GM21825 (cell line): Measurements from ENCODE around the gene RXRG.

ENCODE experiments used
- ATAC-seq: cut with Tn5 transposase; IDR thresholded peaks from one replicate; pipeline ENCODE4 v1.9.1; 2021; ENCODE audit warnings: mild to moderate bottlenecking, moderate library complexity; ENCODE audit not compliant: unreplicated experiment

Gene RXRG

DNA sequence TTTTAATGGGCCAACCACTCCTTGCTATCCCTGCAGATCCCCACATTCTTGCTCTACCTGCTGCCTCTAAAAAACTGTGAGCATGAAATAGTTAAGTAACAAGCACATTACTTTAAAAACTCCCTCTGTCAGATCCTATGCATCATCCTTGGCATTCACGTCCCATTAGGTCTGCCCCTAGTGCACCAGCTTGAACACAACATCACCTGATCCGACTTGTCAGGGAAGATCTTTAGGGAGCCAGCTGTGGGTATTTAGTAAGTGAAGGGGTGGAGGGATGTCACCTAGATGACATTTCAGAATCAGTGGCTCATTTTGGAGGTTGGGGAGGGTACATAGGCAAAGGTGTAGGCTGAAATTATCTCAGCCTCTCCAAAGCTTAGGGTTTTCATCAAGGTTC lies 33.5 kb downstream of the RXRG start:
- ATAC-seq, result no peak

GRCh38 chr1:165409657-165410358 lies 35.1 kb downstream of the RXRG start:
- ATAC-seq, result no peak

DNA sequence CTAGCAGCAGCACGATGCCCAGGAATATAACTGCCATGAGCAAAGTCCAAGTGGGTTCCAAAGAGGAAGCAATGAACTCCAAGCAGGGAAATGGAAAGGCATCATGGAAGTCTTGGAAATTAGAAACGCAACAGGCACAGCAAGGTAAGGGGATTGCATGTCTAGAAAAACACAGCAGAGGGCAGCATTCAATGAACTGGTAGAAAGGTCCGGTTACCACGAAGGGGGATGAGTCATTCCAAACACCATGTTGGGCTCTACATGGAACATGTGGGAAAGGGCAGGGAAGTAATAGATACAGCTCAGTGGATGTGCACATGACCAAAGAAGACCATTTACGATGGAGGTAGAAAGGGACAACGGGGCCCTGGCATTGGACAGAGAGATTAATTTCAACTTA lies 36.4 kb downstream of the RXRG start:
- ATAC-seq, result no peak

GRCh38 chr1:165407398-165407797 lies 37.5 kb downstream of the RXRG start:
- ATAC-seq, result no peak

DNA sequence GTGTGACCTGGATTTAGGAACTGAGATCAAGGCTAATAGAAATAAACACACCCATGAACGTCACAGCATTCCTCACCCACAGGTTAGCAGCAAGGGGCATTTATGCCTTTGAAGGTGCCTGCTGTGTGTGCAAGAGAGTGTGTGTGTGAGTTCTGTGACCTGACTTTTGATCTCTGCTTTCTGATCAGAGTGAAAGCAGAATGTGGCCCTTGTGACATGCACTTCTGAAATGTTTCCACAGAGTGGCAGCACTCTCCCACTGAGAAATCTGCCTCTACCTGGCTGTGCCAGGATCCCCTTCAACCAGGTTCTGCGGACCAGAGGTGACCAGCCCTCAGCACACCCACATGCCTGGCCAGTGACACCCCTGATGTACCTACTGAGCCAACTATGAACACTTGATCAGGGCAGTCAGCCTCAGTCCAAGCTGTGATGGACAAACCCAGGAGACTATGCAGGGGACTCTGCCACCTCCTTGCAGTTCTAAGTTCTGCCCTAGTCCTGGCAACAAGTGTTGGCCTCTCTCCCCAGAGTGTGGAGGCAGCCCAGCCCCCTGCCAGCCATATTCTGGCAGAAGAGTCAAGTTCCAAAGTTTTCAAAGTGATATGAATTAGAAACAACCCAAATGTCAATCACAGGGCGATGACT lies 41.0 kb downstream of the RXRG start:
- ATAC-seq, result no peak

- ATAC-seq, result no peak
Measured at GRCh38 chr1:165402517-165403111, 42.3 kb downstream of the RXRG start.

DNA sequence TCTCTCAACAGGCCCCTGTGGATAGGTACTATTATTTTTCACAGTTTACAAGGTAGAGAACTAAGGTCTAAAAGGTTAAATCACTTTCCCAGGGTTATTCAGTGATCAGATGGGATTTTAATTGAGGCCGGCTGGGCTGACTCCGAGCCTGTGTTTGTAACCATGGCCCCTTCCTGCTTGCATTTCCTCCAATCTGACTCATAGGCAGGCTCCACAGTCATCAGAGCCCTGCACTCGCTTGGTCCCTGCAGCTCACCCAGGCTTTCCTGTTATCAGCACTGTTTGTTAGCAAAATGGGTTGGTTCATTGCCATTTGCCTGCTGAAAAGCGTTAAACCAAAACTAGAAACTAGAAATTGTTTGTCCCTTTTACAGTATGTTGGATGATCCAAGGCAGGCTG lies 47.0 kb downstream of the RXRG start:
- no peak for ATAC-seq

DNA sequence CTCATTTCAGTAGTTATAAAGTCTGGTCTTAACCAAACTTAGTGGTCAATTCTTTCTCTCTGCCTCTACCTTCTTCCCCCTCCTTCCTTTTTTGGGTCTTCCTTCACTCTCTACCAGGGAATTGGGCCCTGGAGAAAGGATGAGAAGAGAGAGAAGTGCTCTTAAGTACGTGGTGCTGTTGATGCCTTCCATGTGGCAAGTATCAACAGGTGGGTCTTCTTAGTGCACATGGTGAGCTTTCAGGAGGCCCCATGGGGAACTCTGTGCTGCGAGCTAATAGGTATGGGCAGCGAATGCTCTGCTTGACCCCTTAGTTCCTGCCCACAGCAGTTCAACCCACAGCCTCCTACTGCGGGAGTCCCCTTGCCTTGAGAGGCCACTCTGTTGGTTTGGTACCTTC lies 49.0 kb downstream of the RXRG start:
- no peak for ATAC-seq

- no peak for ATAC-seq
Measured at GRCh38 chr1:165395478-165395877, 49.4 kb downstream of the RXRG start.

DNA sequence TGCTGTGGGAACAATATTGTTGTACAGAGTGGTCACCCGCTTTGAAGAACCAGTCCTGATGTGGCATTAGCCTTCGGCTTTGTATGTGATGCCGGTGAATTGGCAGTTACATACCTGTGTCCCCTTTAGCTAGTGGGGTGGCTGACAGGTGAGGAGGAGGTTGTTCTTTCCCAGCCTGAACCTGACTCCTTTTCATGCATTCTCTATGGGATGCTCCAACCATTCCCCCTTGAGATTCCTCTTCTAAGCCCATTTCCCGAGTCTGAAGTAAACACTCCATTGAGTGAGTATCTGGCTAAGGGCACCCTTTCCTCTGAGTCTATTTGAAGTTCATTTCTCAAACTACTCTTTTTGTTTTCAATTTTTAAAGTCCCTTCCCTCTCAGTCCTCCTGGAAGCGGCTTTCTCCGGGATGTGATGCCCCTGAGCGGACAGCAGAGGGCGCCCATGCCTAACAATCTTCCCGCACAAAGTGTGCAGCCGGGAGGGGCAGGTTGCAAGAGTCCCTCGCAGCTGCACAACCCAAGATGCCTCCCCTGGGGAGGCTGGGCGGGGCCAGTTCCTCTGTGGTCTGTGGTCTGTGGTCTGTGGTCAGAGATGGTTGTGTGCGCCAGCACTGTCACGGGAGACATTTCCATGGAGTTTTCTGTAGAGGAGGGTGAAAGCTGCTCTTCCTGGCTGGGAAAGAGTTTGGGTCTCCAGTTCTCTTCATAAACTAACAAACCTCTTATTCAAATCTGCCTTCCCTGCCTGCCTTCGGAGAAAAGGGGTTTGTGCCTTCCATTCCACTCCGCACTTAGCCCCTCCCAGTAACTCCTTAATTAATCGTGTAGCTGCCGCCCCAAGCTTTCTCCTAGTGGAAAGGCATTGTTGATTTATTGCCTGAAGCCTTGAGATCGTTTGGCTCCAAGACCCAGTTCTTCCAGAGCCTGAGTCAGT lies 52.0 kb downstream of the RXRG start:
- peak; percentile 98 for ATAC-seq

DNA sequence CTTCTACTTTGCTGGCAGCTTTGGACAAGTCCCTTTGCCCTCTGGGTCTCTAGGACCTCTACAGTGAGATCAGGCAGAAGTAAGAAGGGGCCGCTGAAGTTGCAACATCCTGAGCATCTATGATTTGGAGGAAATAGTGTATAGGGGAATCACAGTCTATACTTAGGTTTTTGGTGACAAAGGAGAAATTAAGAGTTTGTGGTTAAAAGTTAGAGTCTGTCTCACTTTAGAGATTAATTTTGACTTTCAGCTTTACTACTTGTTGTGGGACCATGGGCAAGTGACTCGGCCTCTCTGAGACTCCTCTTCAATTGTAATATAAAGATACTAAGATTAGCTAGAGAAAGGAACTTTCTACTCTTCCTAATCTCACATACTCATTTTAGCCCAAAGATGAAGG lies 55.3 kb downstream of the RXRG start:
- ATAC-seq, result no peak

GRCh38 chr1:165387961-165388360 lies 57.0 kb downstream of the RXRG start:
- no peak for ATAC-seq

GRCh38 chr1:165387505-165387904 lies 57.4 kb downstream of the RXRG start:
- ATAC-seq, result no peak

GRCh38 chr1:165383599-165384405 lies 61.1 kb downstream of the RXRG start:
- ATAC-seq, result no peak

DNA sequence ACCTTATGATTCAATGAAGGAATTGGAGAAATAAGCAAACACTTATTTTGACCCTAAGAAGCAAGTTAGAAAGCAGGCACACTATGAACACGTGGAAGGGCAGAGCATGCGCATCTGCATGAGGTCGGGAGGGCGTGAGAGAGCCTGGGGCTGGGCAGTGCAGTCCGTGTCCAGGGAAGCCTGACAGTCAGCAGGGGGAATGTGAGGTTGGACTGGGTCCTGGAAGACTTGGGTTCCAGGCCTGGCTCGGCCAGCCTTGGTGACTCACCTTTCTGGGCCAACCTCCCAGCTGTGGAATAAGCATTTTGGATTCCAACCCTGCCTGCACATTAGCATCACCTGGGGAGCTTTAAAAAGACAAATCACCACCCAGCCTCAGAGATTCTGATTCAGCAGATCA lies 61.9 kb downstream of the RXRG start:
- no peak for ATAC-seq

DNA sequence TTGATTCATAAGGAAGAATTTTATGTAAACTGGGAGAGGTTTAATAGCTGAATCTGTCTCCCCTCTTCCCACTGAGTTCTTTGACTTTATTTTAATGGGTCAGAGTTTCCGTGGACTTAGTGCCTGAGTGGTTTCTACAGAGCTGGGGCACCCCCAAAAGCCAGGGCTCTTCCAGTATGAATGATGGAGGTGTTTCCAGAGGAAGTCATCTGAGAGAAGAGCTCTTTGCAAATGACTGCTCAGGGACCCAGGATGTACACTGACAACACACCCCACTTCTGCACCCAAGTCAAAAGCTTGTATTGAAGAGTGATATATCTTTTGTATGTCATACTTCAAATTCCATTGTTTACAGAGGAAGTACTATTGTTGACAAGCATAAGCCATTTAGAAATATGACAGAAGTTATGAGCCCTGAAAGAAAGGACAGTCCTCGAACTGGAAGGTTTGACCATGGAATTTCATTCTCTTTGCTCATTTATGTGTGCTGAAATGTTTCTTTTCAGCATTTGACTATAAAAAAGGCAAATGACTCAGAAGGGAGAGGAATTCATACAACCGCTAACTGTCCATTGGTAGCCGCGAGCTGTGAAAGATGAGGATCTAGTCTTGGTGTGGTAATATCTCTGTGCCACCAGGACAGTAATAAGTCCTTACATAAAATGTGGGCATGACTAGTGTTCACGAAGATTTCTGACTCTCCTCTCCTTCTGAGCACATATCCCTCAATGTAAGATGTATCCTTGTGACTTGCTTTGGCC lies 63.0 kb downstream of the RXRG start:
- ATAC-seq, result no peak

- ATAC-seq, result peak; percentile 16
Measured at GRCh38 chr1:165376811-165377311, 68.1 kb downstream of the RXRG start.

DNA sequence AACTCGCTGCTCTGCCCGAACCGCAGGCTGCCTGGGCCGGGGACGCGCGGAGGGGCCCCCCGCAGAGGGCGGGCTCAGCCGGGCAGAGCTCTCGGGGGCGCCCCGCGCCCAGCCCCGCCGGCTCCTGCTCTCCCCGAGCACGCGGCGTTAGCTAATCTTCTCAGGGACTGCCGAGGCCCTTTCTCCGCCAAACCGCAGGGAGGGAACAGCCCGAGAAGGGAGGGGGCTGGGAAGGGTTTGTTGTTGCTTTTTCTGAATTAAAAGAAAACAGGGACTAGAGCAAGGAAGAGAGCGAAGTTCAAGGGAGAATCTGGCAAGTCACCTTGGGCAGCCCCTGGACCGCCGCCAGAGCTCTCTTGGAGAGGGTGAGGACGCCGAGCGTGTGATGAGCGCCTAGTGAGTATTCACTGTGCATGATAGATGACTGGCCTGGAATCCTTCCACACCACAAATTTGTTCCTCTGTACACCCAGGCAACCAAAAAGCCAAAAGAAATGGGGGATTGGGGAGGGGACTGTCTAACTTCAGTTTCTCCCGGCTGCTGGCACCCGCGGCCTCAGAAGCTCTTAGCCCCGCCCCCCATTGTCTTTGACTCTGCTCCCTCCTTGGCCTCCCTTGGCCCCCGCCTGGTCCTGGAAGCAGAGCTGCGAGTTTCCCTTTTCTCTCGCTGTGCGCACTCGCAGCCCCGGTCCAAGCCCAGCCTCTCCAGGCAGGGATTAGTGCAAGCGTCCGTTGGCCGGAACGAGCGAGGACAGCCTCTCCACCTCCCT lies 68.7 kb downstream of the RXRG start:
- peak; percentile 63 for ATAC-seq

DNA sequence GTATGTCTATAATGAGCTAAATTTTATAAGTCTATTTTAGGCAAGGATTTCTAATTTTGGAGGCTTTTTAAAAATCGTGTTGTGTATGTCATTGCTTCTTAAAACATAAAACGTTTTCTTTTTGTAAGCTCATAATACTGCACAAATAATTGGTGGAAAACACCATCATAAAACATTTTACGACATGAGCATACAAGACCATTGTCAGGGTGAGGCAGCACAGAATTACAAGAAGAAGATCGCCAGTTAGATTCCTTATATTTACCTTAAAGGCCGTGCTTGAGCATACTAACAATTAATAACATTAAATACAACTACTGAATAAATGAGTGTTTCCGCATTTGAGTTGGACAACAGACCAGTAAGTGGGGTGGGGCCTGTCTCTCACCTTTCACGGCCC lies 69.3 kb downstream of the RXRG start:
- ATAC-seq, result no peak
